MM.1S (cell line): ENCODE results near the gene FGFRL1.

Source experiments
- DNase-seq: peaks from one replicate; pipeline ENCODE4 v3.0.0-alpha.2; 2015
- H2AFZ ChIP-seq: fragments of 300-600 bp; sonication (generic); 2 replicates; pipeline ENCODE4 v1.6.0; 2016; ENCODE audit warnings: antibody characterized with exemption, low read length
- H3F3A ChIP-seq: fragments of 300-600 bp; sonication (generic); 2 replicates; pipeline ENCODE4 v1.6.1; 2016; ENCODE audit warnings: mild to moderate bottlenecking, antibody characterized with exemption, low read length, moderate library complexity, mixed read lengths; ENCODE audit not compliant: insufficient read depth
- H3K27ac ChIP-seq: fragments of 300-600 bp; sonication (generic); 2 replicates; pipeline ENCODE4 v1.5.1; 2016; ENCODE audit warnings: mild to moderate bottlenecking, low read length
- H3K27me3 ChIP-seq: fragments of 300-600 bp; sonication (generic); replicated peaks from 2 replicates; pipeline ENCODE4 v1.6.0; 2016; ENCODE audit warnings: low read length; ENCODE audit not compliant: insufficient read depth
- H3K36me3 ChIP-seq: fragments of 300-600 bp; sonication (generic); replicated peaks from 2 replicates; pipeline ENCODE4 v1.6.1; 2016; ENCODE audit warnings: mild to moderate bottlenecking, low read length, mixed read lengths; ENCODE audit not compliant: insufficient read depth
- H3K4me1 ChIP-seq: fragments of 300-600 bp; sonication (generic); 2 replicates; pipeline ENCODE4 v1.6.1; 2016; ENCODE audit warnings: low read length, mixed read lengths
- H3K4me2 ChIP-seq: fragments of 300-600 bp; sonication (generic); 2 replicates; pipeline ENCODE4 v1.6.0; 2016; ENCODE audit warnings: low read depth, low read length
- H3K4me3 ChIP-seq: fragments of 300-600 bp; sonication (generic); 2 replicates; pipeline ENCODE4 v1.5.1; 2016; ENCODE audit warnings: low read length, mixed read lengths
- H3K79me2 ChIP-seq: fragments of 300-600 bp; sonication (generic); 2 replicates; pipeline ENCODE4 v1.6.1; 2016; ENCODE audit warnings: mixed run types, low read length, mixed read lengths
- H3K9ac ChIP-seq: fragments of 300-600 bp; sonication (generic); 2 replicates; pipeline ENCODE4 v1.6.1; 2016; ENCODE audit warnings: low read length, mixed read lengths
- H3K9me2 ChIP-seq: fragments of 300-600 bp; sonication (generic); replicated peaks from 2 replicates; pipeline ENCODE4 v1.6.1; 2016; ENCODE audit warnings: mild to moderate bottlenecking, low read length, mixed read lengths; ENCODE audit not compliant: insufficient read depth
- H3K9me3 ChIP-seq: fragments of 300-600 bp; sonication (generic); replicated peaks from 2 replicates; pipeline ENCODE4 v1.6.1; 2016; ENCODE audit warnings: mild to moderate bottlenecking, low read length, mixed read lengths; ENCODE audit not compliant: insufficient read depth
- H4K20me1 ChIP-seq: fragments of 300-600 bp; sonication (generic); 2 replicates; pipeline ENCODE4 v1.6.1; 2016; ENCODE audit warnings: mild to moderate bottlenecking, low read length, moderate library complexity, mixed read lengths; ENCODE audit not compliant: insufficient read depth
- EZH2 ChIP-seq: fragments of 300-600 bp; sonication (generic); optimal IDR thresholded peaks from 2 replicates; pipeline ENCODE3; 2017; ENCODE audit warnings: low read depth, mild to moderate bottlenecking, antibody characterized with exemption, low read length, mixed read lengths
- EZH2phosphoT487 ChIP-seq: fragments of 300-600 bp; sonication (generic); IDR thresholded peaks from 2 replicates; pipeline ENCODE4 v1.6.1; 2018; ENCODE audit warnings: antibody characterized with exemption, low read length
- TF ChIP-seq, protein P1 (sequence below): fragments of 300-600 bp; sonication (generic); IDR thresholded peaks from 2 replicates; pipeline ENCODE4 v1.5.1; 2016; ENCODE audit warnings: antibody characterized with exemption, low read length, mixed read lengths

The FGFRL1 gene

DNA sequence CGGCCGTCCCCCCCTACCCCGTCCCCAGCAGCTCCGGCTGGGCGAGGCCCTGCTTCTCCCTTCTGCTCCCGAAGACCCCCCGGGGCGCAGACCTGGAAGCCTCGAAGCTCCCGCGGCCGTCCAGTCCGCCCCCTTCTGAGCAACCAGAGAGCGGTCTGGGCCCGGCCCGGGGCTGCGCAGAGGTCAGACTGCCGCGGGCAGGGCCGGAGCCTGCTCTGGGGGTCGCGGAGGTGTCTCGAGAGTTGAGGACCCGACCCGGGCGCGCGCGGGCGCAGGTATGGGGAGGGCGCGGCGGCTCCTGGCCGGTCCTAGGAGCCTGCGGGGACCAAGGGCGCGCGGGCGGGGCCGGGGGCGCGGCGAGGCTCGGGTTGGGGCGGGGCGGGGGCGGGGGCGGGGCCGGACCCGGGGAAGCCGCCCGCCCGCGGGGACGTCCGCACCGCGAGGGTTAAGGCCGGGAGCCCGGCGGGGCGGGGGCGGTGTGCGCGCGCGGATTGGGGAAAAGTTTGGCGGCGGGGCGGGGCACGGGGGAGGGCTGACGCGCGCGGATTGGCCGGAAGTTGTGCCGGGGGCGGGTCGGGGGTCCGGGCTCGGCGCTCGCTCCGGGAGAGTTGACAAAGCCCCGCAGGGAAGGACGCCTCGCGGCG, at the start of gene FGFRL1:
FGFRL1 (plus strand) TSS at position 605 of the 644 bp plus-strand sequence. CDS start 860 bp downstream, outside the sequence.
- Histone ChIP-seq H3K4me2 (no peak within 1 kb of the TSS), H2AFZ (no peak within 1 kb of the TSS), H4K20me1 (no peaks in the 10 kb centered on the region), H3F3A (no peaks in the 10 kb centered on the region), H3K27me3 (no peaks in the 10 kb centered on the region), H3K4me3 (no peak within 1 kb of the TSS), H3K4me1 (no peaks in the 10 kb centered on the region), H3K27ac (no peak within 1 kb of the TSS), H3K9me2 (no peaks in the 10 kb centered on the region), H3K9ac (no peak within 1 kb of the TSS), H3K36me3 (no peaks in the 10 kb centered on the region), H3K9me3 (no peaks in the 10 kb centered on the region), H3K79me2 (no peaks in the 10 kb centered on the region)
- TF ChIP-seq EZH2phosphoT487: no peak
- TF ChIP-seq, protein P1, sequence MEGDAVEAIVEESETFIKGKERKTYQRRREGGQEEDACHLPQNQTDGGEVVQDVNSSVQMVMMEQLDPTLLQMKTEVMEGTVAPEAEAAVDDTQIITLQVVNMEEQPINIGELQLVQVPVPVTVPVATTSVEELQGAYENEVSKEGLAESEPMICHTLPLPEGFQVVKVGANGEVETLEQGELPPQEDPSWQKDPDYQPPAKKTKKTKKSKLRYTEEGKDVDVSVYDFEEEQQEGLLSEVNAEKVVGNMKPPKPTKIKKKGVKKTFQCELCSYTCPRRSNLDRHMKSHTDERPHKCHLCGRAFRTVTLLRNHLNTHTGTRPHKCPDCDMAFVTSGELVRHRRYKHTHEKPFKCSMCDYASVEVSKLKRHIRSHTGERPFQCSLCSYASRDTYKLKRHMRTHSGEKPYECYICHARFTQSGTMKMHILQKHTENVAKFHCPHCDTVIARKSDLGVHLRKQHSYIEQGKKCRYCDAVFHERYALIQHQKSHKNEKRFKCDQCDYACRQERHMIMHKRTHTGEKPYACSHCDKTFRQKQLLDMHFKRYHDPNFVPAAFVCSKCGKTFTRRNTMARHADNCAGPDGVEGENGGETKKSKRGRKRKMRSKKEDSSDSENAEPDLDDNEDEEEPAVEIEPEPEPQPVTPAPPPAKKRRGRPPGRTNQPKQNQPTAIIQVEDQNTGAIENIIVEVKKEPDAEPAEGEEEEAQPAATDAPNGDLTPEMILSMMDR: no peak
- no peak for TF ChIP-seq EZH2
- no peak for DNase-seq

- H3K27ac ChIP-seq: no peak overlapping the region
Measured at GRCh38 chr4:962231-963208, 48.9 kb upstream of the FGFRL1 start.

GRCh38 chr4:963276-964225, 47.9 kb upstream of the FGFRL1 start:
- Histone ChIP-seq H3K4me1 (no peaks in the 10 kb centered on the region), H3K79me2 (no peaks in the 10 kb centered on the region), H3K27me3 (no peaks in the 10 kb centered on the region), H3K4me2 (no peak overlapping the region), H3K9ac (no peak overlapping the region), H3K9me3 (no peaks in the 10 kb centered on the region), H3K9me2 (no peaks in the 10 kb centered on the region), H2AFZ (no peak overlapping the region), H3F3A (no peaks in the 10 kb centered on the region), H3K36me3 (no peaks in the 10 kb centered on the region), H3K27ac (no peak overlapping the region), H4K20me1 (no peaks in the 10 kb centered on the region), H3K4me3 (no peak overlapping the region)
- DNase-seq: no peak
- no peak for TF ChIP-seq EZH2
- TF ChIP-seq, protein P1: no peak

More at GRCh38 chr4:962231-963208, 48.9 kb upstream of the FGFRL1 start:
- Histone ChIP-seq H3K4me1 (no peaks in the 10 kb centered on the region), H3K79me2 (no peaks in the 10 kb centered on the region), H3K9me2 (no peaks in the 10 kb centered on the region), H3K9me3 (no peaks in the 10 kb centered on the region), H3K4me3 (no peak overlapping the region), H4K20me1 (no peaks in the 10 kb centered on the region), H3K36me3 (no peaks in the 10 kb centered on the region), H3K9ac (no peak overlapping the region), H2AFZ (no peak overlapping the region), H3K27me3 (no peaks in the 10 kb centered on the region), H3K4me2 (no peak overlapping the region), H3F3A (no peaks in the 10 kb centered on the region)
- no peak for DNase-seq
- TF ChIP-seq, protein P1: no peak
- TF ChIP-seq EZH2phosphoT487 (no peak), EZH2 (no peak)
